GM12878 (cell line): ENCODE results near the gene CDH8. TPM values are rescaled to one million over a fixed set of nuclear protein-coding genes. Genes with fewer than 3 reads are reported as not detected.

ENCODE experiments used
- ATAC-seq: fragments of 200-7000 bp; cut with Tn5 transposase; 3 replicates; pipeline ENCODE4 v1.9.1; 2020; ENCODE audit warnings: mild to moderate bottlenecking, moderate library complexity
- BruUV-seq: library from RNA; stranded (reverse); fragments of 400-500 nt; replicated peaks from 2 replicates; lab custom pipeline; 2021; lab: Mats Ljungman, UMichigan
- CTCF ChIA-PET: fragments of 300-600 bp; sonication (Branson Sonifier 250); formaldehyde crosslinking; extraction: SDS; loops from one replicate; lab custom pipeline; 2021; ENCODE audit warnings: inconsistent platforms; lab: Yijun Ruan, JAX
- POLR2A ChIA-PET: fragments of 350-600 bp; formaldehyde crosslinking; extraction: SDS; loops from one replicate; lab custom pipeline; 2021; ENCODE audit warnings: inconsistent platforms; lab: Charles Lee
- RAD21 ChIA-PET: fragments of 300-600 bp; sonication (Branson Sonifier 250); formaldehyde crosslinking; loops from one replicate; lab custom pipeline; 2023; ENCODE audit warnings: antibody characterized with exemption; ENCODE audit not compliant: unreplicated experiment; lab: Charles Lee
- SMC1A ChIA-PET: fragments of 300-600 bp; sonication (Branson Sonifier 250); formaldehyde crosslinking; loops from one replicate; lab custom pipeline; 2023; ENCODE audit not compliant: unreplicated experiment, uncharacterized antibody; lab: Charles Lee
- DNase-seq: peaks from one replicate; pipeline ENCODE4 v3.0.0-alpha.2; 2011; ENCODE audit warnings: low read depth, low spot score
- FAIRE-seq: peaks from 3 replicates; lab custom pipeline; 2011; peaks lifted over from hg19 to GRCh38; lab: Jason Lieb, UNC
- H2AFZ ChIP-seq: 2 replicates; pipeline ENCODE4 v1.6.0; 2011; ENCODE audit warnings: low read depth, low read length, control low read depth; ENCODE audit not compliant: control insufficient read depth
- H3K27ac ChIP-seq: 2 replicates; pipeline ENCODE4 v1.5.1; 2011; ENCODE audit warnings: control low read depth; ENCODE audit not compliant: control insufficient read depth, insufficient read depth
- H3K27me3 ChIP-seq, 2 experiments: replicated peaks in 1 of 2; 2 replicates each; pipeline versions ENCODE4 v1.6.0 to v1.6.1; 2011; ENCODE audit warnings: low read length in 1 of 2; ENCODE audit not compliant: control insufficient read depth in 2 of 2, insufficient read depth in 2 of 2
- H3K36me3 ChIP-seq, 2 experiments: 2 replicates each; pipeline ENCODE4 v1.5.1; 2011; ENCODE audit warnings: low read length in 1 of 2; ENCODE audit not compliant: control insufficient read depth in 2 of 2, insufficient read depth in 2 of 2
- H3K4me1 ChIP-seq: 2 replicates; pipeline ENCODE4 v1.6.1; 2011; ENCODE audit warnings: mild to moderate bottlenecking, low read length, moderate library complexity, mixed read lengths; ENCODE audit not compliant: control insufficient read depth, insufficient read depth
- H3K4me2 ChIP-seq: 2 replicates; pipeline ENCODE4 v1.6.0; 2011; ENCODE audit warnings: control low read depth; ENCODE audit not compliant: control insufficient read depth, insufficient read depth
- H3K4me3 ChIP-seq: fragments of 200-600 bp; sonication (generic); 2 replicates; pipeline ENCODE4 v1.5.1; 2016
- H3K79me2 ChIP-seq: 2 replicates; pipeline ENCODE4 v1.6.0; 2011; ENCODE audit warnings: low read length; ENCODE audit not compliant: control insufficient read depth, insufficient read depth
- H3K9ac ChIP-seq: 2 replicates; pipeline ENCODE4 v1.8.0; 2011; ENCODE audit warnings: low read length, control low read depth, mixed read lengths; ENCODE audit not compliant: control insufficient read depth, insufficient read depth
- H3K9me3 ChIP-seq: replicated peaks from 3 replicates; pipeline ENCODE4 v1.5.1; 2011; ENCODE audit warnings: mild to moderate bottlenecking, low read length; ENCODE audit not compliant: control insufficient read depth, insufficient read depth
- H4K20me1 ChIP-seq: 2 replicates; pipeline ENCODE4 v1.6.0; 2011; ENCODE audit not compliant: control insufficient read depth, insufficient read depth
- FOXM1 ChIP-seq: IDR thresholded peaks from 2 replicates; pipeline ENCODE4 v1.6.1; 2012; ENCODE audit warnings: low read depth, mild to moderate bottlenecking, inconsistent platforms, low read length, moderate library complexity
- NBN ChIP-seq: fragments of 450-650 bp; IDR thresholded peaks from 2 replicates; pipeline ENCODE4 v1.6.1; 2016
- PBX3 ChIP-seq: IDR thresholded peaks from 2 replicates; pipeline ENCODE4 v1.6.1; 2011; ENCODE audit warnings: mild to moderate bottlenecking, low read depth, low read length, moderate library complexity; ENCODE audit not compliant: insufficient replicate concordance
- POLR2AphosphoS5 ChIP-seq: IDR thresholded peaks from 2 replicates; pipeline ENCODE4 v1.6.1; 2011; ENCODE audit warnings: mild to moderate bottlenecking, low read length, inconsistent platforms
- RB1 ChIP-seq: fragments of 450-650 bp; formaldehyde crosslinking; IDR thresholded peaks from 2 replicates; pipeline ENCODE4 v1.6.1; 2017; ENCODE audit warnings: mild to moderate bottlenecking, borderline replicate concordance
- TAF1 ChIP-seq: IDR thresholded peaks from 2 replicates; pipeline ENCODE4 v1.6.1; 2011; ENCODE audit warnings: mild to moderate bottlenecking, low read depth, low read length, borderline replicate concordance
- USF2 ChIP-seq: IDR thresholded peaks from 2 replicates; pipeline ENCODE4 v1.6.1; 2011; ENCODE audit warnings: low read depth, low read length, improper control_type of control experiment, borderline replicate concordance
- ZNF24 ChIP-seq: fragments of 450-650 bp; IDR thresholded peaks from 2 replicates; pipeline ENCODE4 v1.6.1; 2017; ENCODE audit warnings: antibody characterized with exemption, mild to moderate bottlenecking
- in situ Hi-C: fragments of 300-500 bp; cut with MboI; formaldehyde crosslinking; loops from 9 replicates; pipeline ENCODE4 v1.14.3; 2018; ENCODE audit warnings: mixed read lengths
- intact Hi-C: fragments of 100-400 bp; cut with micrococcal nuclease; formaldehyde crosslinking; loops from one replicate; pipeline ENCODE4 v1.14.2; 2022; ENCODE audit not compliant: unreplicated experiment
- polyA plus RNA-seq, 11 experiments: library from polyadenylated mRNA; depleted of rRNA in 4 of 11; unstranded in 6 of 11; stranded (reverse) in 5 of 11; fragments of >200 nt; fragmentation: Nextera tagmentation in 4 of 11; fragmentation: Illumina TruSeq in 1 of 11; extraction: Ambion mirVana in 4 of 11; extraction: Trizol in 1 of 11; gene quantifications; 1 replicate in 1 of 11; 2 replicates in 10 of 11; pipeline versions ENCODE4 v1.2.1 to v1.2.3, GENCODE V29; 2011 to 2016; ENCODE audit warnings: inconsistent platforms in 2 of 11, missing spikeins in 2 of 11, low read depth in 1 of 11
- total RNA-seq, 4 experiments: library from RNA; depleted of rRNA in 3 of 4; stranded (reverse); fragments of >200 nt in 3 of 4; fragmentation: Illumina TruSeq in 1 of 4; extraction: Trizol in 1 of 4; gene quantifications; 2 replicates each; pipeline versions ENCODE4 v1.2.1 to v1.2.3, GENCODE V29; 2013 to 2021
- TF ChIP-seq, protein P1 (sequence below): IDR thresholded peaks from 2 replicates; pipeline ENCODE4 v1.6.1; 2011; ENCODE audit warnings: borderline replicate concordance, low read depth, mild to moderate bottlenecking, moderate library complexity, low read length; ENCODE audit not compliant: insufficient read depth, poor library complexity, severe bottlenecking

The CDH8 gene
- total and polyA plus RNA-seq, 10 of the 15 experiments (the other 5 are each of a cell fraction or from before 2014, with no cell fraction given): 0.13 to 0.68 (median 0.25) TPM; not detected in 3

- TF ChIP-seq PBX3: no peak
- TF ChIP-seq RB1: no peak
- TF ChIP-seq USF2: no peak
- TF ChIP-seq FOXM1: no peak
- no peak for TF ChIP-seq TAF1
- TF ChIP-seq NBN: no peak
Observed at GRCh38 chr16:61877436-61877835, 158.8 kb downstream of the CDH8 start (continued).

DNA sequence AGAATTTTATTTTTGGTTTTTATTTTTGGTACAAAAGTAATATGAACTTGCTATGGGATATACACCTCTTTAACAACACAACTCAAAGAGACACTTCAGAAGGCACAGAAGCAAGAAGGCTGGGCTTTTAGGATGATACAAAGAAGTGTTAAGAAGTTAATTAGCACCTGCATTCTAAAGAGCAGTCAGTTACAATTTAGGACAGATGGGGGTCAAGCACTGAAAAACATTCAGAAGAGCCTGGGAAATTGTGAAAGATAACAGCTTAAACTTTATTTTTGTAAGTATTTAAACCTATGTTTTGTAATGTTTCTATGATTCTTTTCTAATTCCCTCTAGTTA, 163.5 kb downstream of the CDH8 start:
- no peak overlapping the region for H3K9ac ChIP-seq
- H2AFZ ChIP-seq: no peak overlapping the region
- no peaks in the 10 kb centered on the region for H3K4me1 ChIP-seq
- no peak overlapping the region for H3K27ac ChIP-seq
- H3K4me2 ChIP-seq: no peak overlapping the region
- ChIA-PET POLR2A (no interaction called here), SMC1A (no interaction called here), CTCF (no interaction called here), RAD21 (no interaction called here)
- FAIRE-seq (no peak), DNase-seq (no peak), ATAC-seq (no peak)
- TF ChIP-seq, protein P1, sequence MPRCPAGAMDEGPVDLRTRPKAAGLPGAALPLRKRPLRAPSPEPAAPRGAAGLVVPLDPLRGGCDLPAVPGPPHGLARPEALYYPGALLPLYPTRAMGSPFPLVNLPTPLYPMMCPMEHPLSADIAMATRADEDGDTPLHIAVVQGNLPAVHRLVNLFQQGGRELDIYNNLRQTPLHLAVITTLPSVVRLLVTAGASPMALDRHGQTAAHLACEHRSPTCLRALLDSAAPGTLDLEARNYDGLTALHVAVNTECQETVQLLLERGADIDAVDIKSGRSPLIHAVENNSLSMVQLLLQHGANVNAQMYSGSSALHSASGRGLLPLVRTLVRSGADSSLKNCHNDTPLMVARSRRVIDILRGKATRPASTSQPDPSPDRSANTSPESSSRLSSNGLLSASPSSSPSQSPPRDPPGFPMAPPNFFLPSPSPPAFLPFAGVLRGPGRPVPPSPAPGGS: no peak
- TF ChIP-seq ZNF24 (no peak), POLR2AphosphoS5 (no peak)
- H3K36me3 ChIP-seq: no peaks in the 10 kb centered on the region
- H3K4me3 ChIP-seq: no peak overlapping the region
- H3K79me2 ChIP-seq: no peaks in the 10 kb centered on the region
- in situ Hi-C loops: no loop called here
- H3K27me3 ChIP-seq: no peaks in the 10 kb centered on the region
- intact Hi-C loops: no loop called here
- no TSS peak for BruUV-seq
- no peaks in the 10 kb centered on the region for H4K20me1 ChIP-seq
- H3K9me3 ChIP-seq: no peaks in the 10 kb centered on the region
